C1 segment of cervical spinal cord (tissue), 14 donors: Measurements from ENCODE around the gene FMN2.
"Not testable (repeated sequence)": the region's sequence is repeated elsewhere in the genome, so short reads cannot be mapped to it uniquely, and the experiment has no call there.

Experiments
- DNase-seq, 14 donors: peaks; one replicate each; lab custom pipeline; 2025; lab: John Stamatoyannopoulos, UW

FMN2 gene

DNA sequence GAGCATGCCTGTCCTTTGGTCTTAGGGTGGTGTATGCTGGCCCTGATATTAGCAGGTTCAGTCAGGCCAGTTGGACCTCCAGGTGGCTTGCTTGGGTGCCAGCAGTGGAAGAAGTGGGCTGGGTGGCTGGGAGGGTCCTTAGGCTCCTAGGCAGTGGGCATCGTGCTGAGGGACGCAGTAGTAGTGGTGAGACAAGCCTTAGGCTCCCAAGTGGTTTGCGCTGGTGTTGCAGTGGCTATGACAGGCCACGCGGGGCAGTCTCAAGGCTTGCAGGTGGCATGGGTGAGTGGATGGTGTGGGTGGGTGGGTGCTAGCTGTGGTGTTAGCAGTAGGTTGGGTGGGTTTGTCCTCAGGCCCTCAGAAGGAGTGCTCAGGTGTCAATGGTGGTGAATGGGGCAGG, 162.3 kb downstream of the FMN2 start:
- DNase-seq = no peak

DNA sequence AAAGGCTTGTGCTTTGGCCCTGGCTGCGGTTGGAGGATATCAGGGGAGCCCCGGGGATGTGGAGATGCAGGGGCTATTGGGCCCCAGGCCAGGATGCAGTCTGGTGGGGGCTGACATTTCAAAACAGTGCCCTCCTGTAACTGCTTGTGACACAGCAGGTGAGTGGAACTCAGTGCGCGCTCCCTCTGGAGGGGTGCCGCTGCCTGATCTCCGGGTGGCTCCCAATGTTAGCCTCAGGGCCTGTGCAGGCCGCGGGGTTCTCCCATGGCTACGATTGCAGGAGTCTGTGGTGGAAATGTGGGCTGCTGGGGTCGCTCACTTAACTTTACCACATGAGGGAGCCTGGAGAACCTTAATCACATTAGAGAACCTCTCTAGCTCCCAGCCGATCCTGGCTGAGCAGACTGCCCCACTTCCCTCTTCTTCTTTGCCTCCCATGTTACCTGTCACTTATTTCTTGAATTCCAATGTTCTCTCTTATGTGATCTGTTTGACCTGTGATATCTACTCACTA, 163.2 kb downstream of the FMN2 start:
- DNase-seq = no peak

DNA sequence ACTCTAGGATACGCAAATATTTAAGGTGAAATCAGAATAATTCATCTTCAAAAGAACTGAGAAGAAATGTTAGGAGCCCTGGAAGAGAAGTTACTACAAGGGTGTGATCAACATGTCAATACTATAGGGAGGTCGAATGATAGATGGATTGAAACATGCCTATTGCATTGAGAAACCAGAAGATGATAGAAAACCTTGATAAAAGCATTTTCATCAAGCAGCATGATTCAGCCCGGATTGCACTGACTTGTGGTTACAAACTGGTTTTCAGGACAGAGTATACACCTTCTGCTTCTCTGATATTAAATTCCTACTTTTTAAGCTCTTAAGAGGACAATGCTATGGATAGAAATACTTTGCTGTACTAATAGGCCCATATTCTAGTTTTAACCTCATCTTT, 164.2 kb downstream of the FMN2 start:
- DNase-seq = no peak

DNA sequence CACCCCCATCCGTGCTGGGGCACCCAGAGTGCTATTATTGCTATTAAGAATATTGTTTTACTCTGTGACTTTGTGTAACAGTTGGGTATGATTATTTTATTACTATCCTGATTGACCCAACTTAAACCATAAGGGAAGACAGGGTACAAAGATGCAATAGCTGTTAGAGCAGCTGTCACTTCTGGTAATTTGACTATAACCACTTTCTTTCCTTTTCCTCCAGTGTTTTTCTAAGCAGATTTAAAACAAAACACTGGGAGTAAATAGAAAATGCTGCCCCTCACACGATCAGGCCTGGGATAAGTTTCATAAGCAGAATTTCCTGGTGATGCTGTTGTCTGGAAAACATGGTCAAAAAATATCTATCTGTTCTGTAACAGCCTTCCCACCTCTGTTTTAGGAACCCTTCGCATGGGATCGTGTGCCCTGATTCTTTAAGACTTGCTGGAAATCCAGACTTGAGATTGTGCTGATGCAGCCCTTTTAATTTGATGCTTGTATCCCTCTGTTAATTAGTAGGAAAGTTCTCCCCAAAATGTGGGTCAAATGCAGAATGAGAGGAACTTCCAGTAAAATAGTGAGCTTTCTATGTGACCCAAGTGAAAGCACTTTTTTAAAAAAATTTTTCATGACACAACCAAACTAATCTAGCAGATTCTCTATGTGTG, 165.3 kb downstream of the FMN2 start:
- DNase-seq = no peak

DNA sequence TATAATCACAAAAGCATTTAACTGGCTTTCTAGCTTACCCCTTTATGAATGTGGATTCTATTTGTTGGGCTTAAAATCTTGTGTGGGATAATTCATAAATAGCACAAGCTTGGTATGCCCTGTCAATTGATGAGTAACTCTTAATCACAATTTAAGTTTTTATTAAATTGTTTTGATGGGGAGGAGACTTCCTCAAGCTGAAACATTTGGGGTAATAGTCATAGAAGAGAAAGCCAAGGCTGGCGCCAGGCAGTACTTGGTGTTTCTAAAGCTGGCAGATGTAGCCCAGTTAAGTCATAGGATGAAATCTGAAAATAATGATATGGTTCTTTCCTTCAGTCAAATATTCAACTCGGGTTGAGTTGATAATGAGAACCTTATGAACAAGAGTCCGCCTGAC, 167.2 kb downstream of the FMN2 start:
- DNase-seq = no peak

DNA sequence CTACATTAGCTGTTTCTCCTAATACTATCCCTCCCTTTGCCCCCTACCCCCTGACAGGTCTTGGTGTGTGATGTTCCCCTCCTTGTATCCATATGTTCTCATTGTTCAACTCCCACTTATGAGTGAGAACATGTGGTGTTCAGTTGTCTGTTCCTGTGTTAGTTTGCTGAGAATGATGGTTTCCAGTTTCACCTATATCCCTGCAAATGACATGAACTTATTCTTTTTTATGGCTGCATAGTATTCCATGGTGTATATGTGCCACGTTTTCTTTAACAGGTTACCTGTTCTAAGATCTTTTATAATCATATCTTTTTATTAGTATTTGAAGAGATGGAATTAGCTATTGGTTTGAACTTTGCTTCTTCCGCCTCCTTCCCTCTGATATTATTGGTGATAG, 172.8 kb downstream of the FMN2 start:
- not testable (repeated sequence) for DNase-seq

DNA sequence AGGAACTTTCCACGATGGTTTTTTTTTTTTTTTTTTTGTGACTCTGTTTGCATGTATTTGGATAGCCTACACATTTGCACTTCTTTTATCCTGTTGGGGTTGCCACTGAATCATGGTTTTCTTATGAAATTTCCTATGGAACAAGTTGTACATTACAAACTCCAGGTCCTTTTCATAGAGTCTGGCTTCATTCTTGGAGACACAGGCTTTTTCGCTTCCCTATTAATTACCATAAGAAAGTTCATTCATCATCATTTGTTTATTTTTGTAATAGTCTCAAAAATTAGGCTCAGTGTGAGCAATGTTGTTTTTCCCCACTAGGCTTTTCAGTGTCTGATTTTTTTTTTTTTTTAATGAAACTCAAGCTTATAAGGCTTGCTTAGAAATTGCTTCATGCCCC, 179.4 kb downstream of the FMN2 start:
- DNase-seq = no peak

DNA sequence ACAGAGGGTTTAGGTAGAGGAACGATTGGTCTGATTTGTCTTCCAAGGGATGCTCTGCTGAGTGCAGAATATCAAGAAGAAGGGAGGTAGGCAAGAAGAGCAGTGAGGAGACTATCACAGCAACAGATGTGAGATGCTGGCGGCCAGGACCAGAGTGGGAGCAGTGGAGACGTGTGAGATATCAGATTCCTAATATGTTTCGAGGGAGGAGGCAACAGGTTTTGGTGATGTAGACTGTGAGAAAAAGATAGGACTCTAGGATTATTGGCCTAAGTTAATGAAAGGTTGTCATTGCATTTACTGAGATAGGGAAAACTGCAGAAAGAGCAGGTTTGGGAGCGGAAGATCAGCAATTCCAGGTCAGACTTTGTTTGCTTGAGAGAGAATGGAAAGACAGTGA, 182.9 kb downstream of the FMN2 start:
- DNase-seq = no peak

DNA sequence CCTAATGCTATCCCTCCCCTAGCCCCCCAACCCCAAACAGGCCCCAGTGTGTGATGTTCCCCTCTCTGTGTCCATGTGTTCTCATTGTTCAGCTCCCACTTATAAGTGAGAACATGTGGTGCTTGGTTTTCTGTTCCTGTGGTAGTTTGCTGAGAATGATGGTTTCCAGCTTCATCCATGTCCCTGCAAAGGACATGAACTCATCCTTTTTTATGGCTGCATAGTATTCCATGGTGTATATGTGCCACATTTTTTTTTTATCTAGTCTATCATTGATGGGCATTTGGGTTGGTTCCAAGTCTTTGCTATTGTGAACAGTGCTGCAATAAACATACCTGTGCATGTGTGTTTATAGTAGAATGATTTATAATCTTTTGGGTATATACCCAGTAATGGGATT, 183.5 kb downstream of the FMN2 start:
- not testable (repeated sequence) for DNase-seq

DNA sequence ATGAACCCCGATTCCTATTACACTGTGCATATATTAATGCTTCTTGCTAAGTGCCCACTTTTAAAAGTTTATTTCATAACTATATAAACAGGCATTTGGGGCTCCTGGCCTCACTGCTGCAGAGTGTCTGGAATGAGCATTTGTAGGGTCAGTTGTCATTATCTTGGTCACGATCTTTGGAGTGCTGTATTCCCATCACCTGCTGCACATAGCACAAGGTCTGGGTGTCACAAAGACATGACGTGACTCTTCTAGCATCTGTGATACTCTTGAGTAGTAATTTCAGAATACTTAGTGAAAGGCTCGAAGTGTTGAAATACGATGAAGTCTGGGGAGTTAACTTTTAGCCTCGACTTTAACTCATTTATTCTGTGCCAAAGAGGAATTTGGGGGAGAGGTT, 186.4 kb downstream of the FMN2 start:
- DNase-seq = no peak

DNA sequence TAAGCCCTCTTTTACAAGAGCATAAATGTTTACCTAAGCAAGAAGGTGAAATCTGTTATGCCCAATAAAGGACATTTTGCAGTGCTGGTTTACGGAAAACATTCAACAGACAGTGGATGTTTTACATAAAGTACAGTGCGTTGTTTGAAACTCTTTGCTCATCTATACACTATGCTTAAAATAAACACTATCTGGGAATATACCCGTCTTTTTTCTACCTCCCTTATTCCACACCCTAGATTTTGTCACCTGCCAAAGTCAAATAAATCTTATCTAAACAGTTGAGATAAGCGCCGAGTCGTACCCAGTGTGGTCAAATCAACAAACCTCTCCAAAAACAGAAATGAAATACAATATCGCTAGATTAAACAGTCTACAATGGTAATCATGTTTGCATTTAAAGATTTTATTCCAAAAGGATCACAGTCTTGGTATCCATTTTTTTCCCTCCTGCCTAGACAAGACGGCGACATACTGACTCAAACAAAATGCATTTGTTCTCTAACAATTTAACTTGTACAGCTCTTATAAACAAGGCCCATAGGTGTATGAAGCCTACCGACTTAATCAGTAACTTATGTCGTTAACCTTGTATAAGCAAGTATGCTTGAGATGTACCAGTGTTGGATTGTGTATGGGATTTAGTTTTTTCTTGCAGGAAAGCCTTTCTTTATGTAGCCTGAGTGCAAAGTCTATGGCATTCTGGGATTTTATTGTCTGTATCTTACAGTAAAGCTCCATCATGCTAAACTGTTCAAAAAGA, 189.1 kb downstream of the FMN2 start:
- no peak for DNase-seq

DNA sequence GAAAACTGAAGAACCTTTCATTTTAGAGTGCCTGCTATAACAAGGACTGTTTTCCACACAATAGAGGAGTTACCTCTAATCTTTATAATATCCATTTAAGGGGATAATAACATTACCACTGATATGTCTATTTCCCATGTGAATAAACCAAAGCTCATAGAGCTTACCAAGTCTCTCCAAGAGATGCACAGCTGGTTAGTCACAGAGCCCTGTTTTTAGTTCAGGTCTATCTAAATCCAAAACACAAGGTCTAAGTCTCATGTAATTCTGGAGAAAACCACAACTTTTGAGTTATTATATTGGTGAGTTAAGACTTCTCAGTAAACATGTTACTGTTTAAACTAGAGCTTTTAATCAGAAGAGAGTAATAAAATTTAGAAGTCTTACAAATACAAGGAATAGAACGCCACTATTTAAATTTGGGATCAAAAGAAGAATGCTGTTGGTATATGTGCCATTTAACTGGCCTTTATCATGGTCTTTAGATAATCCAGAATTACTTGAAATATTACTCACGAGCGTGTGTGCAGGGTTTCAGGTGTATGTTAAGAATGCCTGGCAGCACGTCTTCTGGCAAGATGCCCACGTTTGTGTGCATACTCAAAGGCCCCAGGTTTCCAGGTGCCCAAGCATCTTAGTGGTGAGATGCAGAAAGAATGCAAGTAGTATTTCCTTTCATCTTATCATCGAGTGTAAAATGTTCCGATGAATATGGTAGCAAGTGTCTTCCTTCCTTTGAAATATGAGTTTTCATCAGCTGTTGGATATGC, 190.6 kb downstream of the FMN2 start:
- no peak for DNase-seq

DNA sequence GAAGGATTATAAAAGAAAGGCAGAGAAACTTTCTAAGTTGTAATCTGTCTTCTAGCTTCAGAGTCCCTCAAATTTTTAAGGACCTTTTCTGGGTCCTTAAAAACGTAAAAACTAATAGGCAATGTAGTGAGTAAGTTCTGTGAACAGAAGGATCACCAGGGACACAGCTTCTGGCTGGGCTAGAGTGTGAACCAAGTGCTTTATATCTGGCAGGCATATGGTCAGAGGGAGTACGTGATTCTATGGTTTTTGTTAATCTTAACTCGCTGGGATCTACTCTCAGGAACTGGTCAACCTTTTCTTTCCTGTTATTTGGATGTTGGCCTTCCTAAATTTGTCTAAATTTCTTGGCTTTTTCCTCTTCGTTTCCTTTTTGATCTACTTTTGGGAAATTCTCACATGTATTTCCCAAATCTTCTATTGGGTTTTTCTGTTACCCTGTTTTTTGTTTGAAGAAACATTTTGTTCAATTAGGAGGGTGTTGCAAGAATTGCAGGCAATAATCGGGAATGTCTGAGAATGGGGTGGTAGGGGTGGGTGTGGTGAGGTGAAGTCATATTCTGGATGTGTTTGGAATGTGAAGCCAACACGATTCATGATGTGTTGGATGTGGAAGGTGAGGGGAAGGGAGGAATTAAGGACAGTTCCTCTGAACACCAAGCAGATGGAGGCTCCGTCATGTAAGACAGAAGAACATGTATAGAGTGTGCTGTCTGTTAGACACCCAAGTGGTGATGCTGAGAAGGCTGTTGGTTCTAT, 193.2 kb downstream of the FMN2 start:
- no peak for DNase-seq

DNA sequence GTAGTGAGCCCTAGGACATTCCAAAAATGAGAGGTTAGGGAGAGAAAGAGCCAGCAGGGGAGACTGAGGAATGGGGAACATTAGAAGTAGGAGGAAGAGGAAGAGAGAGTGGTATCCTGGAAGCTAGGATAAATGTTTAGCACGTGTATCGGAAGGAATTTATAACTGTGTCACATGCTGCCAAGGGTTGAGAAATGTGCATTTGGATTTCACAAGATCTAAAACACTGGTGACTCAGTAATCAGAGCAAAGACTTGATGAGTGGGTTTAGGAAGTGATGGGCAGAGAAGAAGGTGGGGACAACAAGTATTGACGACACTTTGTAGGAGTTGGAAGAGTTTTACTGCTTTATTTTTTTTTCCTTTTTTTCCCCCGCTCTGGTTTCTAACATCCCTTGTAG, 193.9 kb downstream of the FMN2 start:
- no peak for DNase-seq

DNA sequence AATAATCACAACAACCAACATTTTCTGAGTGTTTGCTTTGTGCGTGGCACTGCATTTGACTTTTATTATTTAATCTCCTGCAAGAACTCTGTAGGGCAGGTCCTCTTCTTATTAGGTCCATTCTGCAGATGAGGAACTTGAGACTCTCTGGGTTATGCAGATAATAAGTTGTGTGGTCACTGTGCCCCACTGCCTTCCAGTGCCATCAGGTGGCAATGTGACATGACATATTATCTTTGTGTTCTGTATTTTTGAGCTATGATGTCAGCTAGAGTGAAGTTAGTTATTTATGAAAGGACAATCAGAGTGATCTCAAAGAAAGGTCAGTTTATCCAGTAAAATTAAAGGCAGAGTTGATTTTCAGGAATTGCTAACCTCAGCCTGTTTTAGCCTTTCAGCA, 196.0 kb downstream of the FMN2 start:
- no peak for DNase-seq

DNA sequence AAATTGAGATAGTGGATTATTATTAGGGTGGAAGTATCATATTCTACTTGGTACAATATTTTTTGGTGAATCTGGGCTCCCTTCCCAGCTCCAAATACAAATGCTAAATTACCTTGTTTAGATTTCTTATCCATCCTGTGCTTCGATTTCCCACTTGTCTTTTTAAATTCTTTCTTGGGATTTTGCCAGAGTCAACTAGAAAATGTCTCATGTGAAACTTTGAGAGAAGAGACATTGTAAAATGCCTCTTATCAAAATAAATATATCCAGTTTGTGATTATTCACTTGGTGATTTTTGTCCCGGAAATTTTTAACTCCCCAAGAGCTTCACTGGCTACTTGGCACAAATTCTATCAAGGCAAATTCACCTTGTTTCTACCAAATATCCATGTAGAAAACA, 202.0 kb downstream of the FMN2 start:
- DNase-seq = no peak

DNA sequence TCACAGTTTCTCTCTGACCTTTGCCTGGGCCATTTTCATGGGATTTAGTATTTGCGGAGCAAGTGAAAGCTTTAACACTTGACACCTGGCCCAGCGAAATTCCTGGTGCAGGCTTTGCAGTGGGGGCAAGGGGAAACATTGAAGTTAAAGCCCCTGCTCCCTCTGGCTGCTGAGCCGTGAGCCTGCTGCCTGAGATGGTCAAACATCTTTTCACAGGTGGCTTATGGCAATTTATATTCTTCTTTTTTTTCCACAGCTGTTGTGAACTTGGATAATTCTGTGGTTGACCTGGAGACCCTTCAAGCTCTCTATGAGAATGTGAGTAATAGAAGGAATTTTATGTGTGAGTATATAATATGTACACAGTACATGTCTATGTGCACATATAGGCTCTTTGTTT, 202.9 kb downstream of the FMN2 start:
- no peak for DNase-seq

DNA sequence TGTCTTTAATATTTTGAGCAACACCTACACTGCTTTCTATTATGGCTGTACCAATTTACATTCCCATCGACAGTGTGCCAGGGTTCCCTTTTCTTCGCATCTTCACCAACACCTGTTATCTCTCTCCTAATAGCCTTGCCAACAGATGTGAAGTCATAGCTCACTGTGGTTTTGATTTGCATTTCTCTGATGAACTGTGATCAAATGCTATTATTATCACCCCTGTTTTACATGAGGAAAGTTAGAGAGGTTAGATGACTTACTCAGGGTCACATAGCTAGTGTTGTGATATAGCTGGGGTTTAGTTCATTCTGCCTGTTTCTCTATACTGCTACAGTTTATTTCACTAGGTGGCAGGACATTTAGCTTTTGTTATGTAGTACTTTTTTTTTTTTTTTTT, 204.1 kb downstream of the FMN2 start:
- no peak for DNase-seq

DNA sequence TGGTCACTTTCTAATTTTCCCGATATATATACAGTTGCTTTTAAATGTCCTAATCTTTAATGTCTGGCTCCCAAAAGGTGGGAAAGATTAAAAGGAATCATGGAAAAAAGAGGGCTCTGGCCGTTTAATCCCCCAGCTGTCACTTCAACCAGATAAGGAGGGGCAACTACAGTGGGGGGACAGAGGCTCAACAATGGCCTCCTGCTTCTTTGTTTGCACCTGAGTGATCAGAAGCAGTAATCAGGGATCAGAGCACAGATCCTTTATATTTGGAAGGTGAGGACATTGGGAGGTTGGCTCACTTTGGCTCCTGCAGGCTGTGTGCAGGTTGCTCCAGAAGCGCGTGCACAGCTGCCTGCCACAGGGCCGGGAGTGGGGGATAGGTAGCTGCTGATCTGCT, 212.8 kb downstream of the FMN2 start:
- no peak for DNase-seq

DNA sequence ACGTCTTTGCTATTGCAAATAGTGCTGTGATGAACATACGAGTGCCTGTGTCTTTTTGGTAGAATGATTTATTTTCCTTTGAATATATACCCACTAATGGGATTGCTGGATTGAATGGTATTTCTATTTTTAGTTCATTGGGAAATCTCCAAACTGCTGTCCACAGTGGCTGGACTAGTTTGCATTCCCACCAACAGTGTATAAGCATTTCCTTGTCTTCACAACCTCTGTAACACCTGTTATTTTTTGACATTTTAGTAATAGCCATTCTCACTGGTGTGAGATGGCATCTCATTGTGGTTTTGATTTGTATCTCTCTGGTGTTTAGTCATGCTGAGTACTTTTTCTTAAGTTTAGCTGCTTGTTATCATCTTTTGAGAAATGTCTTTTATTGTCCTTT, 215.0 kb downstream of the FMN2 start:
- DNase-seq = no peak

DNA sequence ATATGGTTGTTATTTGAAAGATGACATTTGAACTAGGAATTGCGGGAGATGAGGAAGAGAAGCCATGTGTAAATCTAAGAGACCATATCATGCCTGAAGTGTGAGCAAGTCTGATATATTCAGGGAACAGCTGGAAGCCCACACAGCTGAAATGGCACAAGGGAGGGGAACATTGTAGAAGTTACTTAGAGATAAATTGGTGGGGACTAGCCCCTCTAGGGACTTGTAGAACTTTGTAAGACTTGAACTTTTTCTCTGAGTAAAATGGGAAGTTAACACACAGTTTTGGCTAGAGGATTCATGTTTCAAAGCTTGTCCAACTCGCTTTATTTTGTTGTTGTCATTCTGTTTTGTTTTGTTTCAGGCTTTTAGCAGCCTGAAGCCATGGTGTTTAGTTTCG, 216.4 kb downstream of the FMN2 start:
- no peak for DNase-seq

DNA sequence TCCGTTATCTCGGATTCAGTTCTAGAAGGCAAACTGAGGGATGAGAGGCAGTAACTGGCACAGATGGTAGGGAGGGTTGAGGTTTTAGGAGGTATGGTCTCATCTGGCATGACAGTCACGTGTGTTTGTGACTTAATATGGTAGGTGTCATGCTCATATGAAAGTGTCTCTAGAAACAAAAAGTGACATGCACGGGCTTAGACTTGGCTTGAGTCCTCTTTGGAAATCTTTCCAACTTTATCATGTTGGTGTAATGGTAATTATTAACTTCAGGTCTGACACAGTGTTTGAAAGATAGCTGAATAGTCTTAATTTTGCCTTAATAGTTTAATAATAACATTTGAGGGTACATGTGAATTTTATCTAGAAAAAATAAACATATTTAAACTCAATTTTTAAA, 218.1 kb downstream of the FMN2 start:
- no peak for DNase-seq
